HG02970 (cell line): Measurements from ENCODE around the gene CAT.

ENCODE experiments used
- ATAC-seq: cut with Tn5 transposase; IDR thresholded peaks from one replicate; pipeline ENCODE4 v1.9.1; 2021; ENCODE audit warnings: mild to moderate bottlenecking, moderate library complexity, moderate number of reproducible peaks; ENCODE audit not compliant: unreplicated experiment, low FRiP score

Gene CAT

DNA sequence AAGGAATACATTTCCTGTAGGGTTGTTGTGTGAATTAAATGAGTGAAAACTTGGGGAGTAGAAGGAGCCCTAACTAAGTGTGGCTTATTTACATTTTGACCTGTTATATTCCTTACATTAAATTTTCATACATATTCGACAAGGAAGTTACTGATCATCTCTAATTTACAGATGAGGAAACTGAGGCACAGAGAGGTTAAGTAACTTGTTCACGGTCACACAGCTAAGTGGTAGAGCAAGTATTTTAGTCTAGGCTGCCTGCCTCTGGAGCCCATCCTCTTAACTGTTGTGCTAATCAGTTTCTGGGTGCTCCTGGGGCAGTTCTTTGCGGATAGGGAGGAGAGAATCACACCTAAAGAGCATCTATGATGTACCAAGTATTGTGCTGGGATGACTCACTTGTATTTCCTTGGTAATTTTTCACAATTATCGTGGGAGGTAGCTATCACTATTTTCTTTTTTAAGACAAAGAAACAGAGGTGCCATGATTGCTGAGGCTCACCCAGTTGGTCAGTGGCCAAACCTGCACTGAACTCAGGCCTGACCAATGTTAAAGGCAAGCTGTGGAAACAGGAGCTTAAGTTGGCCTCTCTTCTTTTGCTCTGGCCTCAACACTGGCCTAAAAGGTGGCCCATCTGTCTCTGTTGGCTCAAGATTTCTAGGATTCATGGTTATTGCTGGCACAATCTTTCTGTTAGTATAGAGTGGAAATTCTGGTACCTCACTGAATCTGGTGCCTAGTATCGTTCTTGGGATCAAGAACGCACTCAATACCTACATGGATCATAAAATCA, 77.7 kb downstream of the CAT start:
- no peak for ATAC-seq

GRCh38 chr11:34519595-34520235, 81.0 kb downstream of the CAT start:
- no peak for ATAC-seq

- no peak for ATAC-seq
These were observed 82.5 kb downstream of the CAT start for GRCh38 chr11:34521265-34521664.
